ENCODE data around the gene IFT88. TPM values are rescaled to one million over a fixed set of nuclear protein-coding genes. Genes with fewer than 3 reads are reported as not detected.

IFT88 gene
- 4.9 TPM for total RNA-seq

DNA sequence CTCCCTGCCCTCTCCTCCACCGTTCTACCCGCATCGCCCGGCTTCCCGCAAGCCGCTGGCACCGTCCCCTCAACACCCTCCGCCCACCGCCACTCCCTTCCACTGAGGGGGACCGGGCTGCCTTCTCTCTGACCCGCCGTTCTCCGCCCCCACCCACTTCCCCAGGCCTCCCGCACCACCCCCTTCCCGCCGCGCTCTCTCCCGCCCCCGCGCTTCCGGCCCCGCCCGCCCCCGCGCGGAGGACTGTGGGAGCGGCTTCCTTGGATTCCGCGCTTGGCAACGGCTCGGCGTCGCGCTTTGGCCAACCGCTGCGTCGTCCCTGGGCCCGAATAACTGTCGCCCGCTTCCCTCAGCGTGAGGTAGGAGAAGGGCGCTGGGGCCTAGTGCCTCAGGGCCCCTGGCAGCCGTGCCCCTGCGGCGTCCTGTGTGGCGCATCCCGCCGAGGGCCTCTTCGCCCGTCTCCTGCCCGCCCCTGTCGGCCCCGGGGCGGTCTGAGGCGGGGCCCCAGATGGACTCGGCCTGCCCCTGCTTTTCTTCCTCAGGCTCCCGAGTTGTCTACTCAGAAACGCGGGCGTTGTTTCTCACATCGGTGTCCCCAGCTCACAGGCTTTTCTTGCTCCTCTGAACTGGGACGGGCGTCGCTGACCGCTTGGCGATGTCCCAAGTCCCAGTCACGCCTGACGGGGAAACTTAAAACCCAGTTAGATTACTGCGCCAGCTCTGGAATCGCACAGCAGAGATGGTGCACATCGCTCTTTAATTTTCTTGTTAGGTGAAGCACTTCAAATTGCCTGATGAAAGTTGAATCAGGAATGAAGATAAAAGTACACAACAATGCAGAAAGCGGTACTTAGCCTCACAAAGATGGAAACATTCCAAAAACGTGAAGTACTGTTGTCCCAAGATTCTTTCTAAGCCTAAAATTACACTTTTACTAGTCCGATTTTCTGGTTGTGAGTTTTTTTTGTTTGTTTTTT is at the start of gene IFT88:
IFT88 (plus strand) TSS at position 260 of the 977 bp plus-strand sequence. CDS start 7,229 bp downstream, outside the sequence.
- H3K27ac ChIP-seq: peak within 1 kb of the TSS; percentile 85 to 94
- H3K36me3 ChIP-seq: no peaks in the 10 kb centered on the region
- H3K4me3 ChIP-seq: peak within 1 kb of the TSS; percentile 60 to 85
- peak; percentile 45 to 93 for DNase-seq (ENCODE audit: low spot score in 2 of 2)
- peaks cover 0 to 6% of the 10 kb centered on the region in 2 donors for H3K4me1 ChIP-seq
- TF ChIP-seq, protein P1, sequence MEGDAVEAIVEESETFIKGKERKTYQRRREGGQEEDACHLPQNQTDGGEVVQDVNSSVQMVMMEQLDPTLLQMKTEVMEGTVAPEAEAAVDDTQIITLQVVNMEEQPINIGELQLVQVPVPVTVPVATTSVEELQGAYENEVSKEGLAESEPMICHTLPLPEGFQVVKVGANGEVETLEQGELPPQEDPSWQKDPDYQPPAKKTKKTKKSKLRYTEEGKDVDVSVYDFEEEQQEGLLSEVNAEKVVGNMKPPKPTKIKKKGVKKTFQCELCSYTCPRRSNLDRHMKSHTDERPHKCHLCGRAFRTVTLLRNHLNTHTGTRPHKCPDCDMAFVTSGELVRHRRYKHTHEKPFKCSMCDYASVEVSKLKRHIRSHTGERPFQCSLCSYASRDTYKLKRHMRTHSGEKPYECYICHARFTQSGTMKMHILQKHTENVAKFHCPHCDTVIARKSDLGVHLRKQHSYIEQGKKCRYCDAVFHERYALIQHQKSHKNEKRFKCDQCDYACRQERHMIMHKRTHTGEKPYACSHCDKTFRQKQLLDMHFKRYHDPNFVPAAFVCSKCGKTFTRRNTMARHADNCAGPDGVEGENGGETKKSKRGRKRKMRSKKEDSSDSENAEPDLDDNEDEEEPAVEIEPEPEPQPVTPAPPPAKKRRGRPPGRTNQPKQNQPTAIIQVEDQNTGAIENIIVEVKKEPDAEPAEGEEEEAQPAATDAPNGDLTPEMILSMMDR (IDR thresholded peaks at IDR 0.05): peak in 1 of 3 experiments; percentile 22
- H3K9me3 ChIP-seq: no peaks in the 10 kb centered on the region
- no peaks in the 10 kb centered on the region for H3K27me3 ChIP-seq
- intact Hi-C loops (cut with DNase I): loop anchor here (1.0 to 10.0 kb wide), 9 partner anchors 42 to 935 kb away; partner anchors contain the start of genes CRYL1, EEF1AKMT1, MPHOSPH8 and XPO4

DNA sequence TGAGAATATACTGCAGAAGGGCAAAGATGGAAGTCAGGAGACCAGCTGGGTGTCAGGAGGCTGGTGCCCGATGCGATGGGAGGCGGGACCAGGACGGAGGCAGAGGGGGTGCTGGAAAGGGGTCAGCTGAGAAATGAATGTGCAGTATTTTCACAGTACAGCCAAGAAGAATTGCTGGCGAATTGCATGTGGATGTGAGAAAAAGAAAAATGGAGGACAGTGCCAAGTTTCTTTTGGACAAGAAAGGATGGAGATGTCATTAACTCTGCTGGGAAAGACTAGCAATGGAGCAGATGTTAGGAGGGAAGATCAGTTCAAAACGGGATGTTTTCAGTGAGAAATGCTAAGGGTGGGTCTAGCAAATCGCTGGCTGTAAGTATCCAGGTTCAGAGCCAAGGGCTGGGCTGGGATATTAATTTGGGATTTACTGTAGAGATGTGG is 48.3 kb upstream of the IFT88 start:
- TF ChIP-seq, protein P1 (IDR thresholded peaks at IDR 0.05): no peak
- intact Hi-C loops (cut with DNase I): no loop called here
- Histone ChIP-seq H3K4me1 (no peaks in the 10 kb centered on the region), H3K27me3 (no peaks in the 10 kb centered on the region), H3K9me3 (no peaks in the 10 kb centered on the region), H3K27ac (no peak overlapping the region), H3K4me3 (no peak overlapping the region), H3K36me3 (no peaks in the 10 kb centered on the region)
- no peak for DNase-seq (ENCODE audit: low spot score in 2 of 2)

DNA sequence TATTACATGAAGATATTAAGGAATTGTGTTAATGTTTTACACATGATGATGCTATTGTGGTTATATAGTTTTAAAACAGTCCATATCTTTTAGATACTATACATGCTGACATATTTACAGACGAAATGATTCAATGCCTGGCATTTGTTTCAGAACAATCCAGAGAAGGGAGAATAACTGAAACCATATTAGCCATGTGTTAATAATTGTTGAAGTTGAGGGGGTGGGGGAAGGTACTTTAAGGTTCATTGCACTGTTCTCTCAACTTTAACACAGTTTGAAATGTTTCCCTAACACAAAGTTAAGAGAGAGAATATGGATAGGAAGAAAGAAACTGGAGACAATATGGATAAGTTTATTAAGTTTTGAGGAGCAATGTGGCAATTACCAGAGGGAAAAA is 47.1 kb upstream of the IFT88 start:
- H3K27me3 ChIP-seq: no peaks in the 10 kb centered on the region
- intact Hi-C loops (cut with DNase I): no loop called here
- H3K4me3 ChIP-seq: no peak overlapping the region
- peaks cover 0 to 4% of the 10 kb centered on the region in 2 donors for H3K4me1 ChIP-seq
- no peaks in the 10 kb centered on the region for H3K9me3 ChIP-seq
- DNase-seq (ENCODE audit: low spot score in 2 of 2): no peak
- TF ChIP-seq, protein P1 (IDR thresholded peaks at IDR 0.05): no peak
- H3K36me3 ChIP-seq: no peaks in the 10 kb centered on the region
- no peak overlapping the region for H3K27ac ChIP-seq

DNA sequence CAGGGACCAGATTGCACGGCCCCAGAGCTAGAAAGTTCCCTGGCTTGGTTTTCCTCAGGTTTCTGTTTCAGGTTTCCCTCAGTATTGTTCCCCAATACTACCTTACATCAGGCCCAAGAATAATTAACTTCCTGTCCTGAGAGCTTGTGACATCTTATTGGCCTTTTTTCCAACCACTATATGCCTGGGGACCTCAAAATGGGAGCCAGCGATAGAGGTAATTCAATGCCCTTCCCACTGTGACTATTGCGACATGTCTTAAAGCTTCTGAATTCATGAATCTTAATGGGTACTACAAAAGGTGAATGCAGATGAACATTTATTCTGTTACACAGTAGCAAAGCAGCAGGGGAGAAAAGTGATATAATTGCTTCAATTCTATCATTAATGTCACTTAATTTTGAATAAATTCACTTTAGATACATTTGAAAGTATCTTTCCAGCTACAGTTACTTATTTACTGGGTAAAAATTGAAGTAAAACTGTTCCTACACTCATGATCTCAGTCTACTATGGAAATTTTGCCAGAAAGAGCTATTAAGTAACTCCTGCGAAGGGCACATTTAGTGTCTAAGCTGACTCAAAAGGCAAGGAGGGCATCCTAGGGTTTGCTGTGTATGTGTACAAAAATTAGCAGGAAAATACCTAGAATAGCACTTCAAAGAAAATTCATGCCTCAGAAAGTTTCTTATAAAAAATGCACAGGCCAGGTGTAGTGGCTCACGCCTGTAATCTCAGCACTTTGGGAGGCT is 45.4 kb upstream of the IFT88 start:
- H3K9me3 ChIP-seq: no peaks in the 10 kb centered on the region
- DNase-seq (ENCODE audit: low spot score in 2 of 2): no peak
- TF ChIP-seq, protein P1 (IDR thresholded peaks at IDR 0.05): no peak
- H3K36me3 ChIP-seq: no peaks in the 10 kb centered on the region
- intact Hi-C loops (cut with DNase I): no loop called here
- H3K4me3 ChIP-seq: no peak overlapping the region
- no peak overlapping the region for H3K27ac ChIP-seq
- H3K4me1 ChIP-seq: peaks cover 0 to 6% of the 10 kb centered on the region in 2 donors
- no peaks in the 10 kb centered on the region for H3K27me3 ChIP-seq

DNA sequence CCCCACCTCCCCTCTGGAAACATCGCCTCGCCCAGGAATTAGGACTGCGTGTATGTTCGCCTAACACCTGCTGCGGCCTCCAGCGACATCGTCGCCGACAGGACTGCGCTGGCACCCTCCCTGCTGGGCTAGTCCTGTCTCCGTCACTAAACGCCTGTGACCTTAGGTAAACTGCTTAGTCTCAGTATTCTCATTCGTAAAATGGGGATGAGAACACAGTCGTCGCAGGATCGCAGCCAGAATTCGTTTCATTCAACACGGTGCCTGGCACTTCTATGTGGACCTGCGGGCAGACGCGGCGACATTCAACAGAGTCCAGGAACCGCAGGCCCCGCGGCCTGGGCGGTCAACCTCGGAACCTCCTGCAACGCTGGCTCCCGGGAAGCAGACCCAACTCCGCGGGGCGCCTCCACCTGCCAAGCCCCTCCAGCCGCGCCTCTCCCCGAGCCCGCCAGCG is 41.8 kb upstream of the IFT88 start:
- H3K9me3 ChIP-seq: no peaks in the 10 kb centered on the region
- no peaks in the 10 kb centered on the region for H3K27me3 ChIP-seq
- peaks cover 0 to 6% of the 10 kb centered on the region in 2 donors for H3K4me1 ChIP-seq
- DNase-seq (ENCODE audit: low spot score in 2 of 2): peak in 1 of 2 donors; percentile 70
- TF ChIP-seq, protein P1 (IDR thresholded peaks at IDR 0.05): no peak
- intact Hi-C loops (cut with DNase I): loop anchor here (1.0 kb wide), 1 partner anchor 42 kb away; the partner anchor contains the start of gene IFT88
- H3K36me3 ChIP-seq: no peaks in the 10 kb centered on the region
- peak overlapping the region; percentile 76 to 96 for H3K4me3 ChIP-seq
- H3K27ac ChIP-seq: peak overlapping the region; percentile 76 to 86
